IPS-18c (cell line): ENCODE data around the gene WDR17.

Source experiments
- H3K4me3 ChIP-seq: 2 replicates; pipeline ENCODE4 v1.7.0; 2013; ENCODE audit warnings: low read depth, mild to moderate bottlenecking, low read length, moderate library complexity; ENCODE audit not compliant: insufficient read depth
- H3K9me3 ChIP-seq: one replicate; pipeline ENCODE4 v1.6.1; 2013; ENCODE audit warnings: mild to moderate bottlenecking, low read length, moderate library complexity; ENCODE audit not compliant: control insufficient read depth, insufficient read depth

The WDR17 gene

DNA sequence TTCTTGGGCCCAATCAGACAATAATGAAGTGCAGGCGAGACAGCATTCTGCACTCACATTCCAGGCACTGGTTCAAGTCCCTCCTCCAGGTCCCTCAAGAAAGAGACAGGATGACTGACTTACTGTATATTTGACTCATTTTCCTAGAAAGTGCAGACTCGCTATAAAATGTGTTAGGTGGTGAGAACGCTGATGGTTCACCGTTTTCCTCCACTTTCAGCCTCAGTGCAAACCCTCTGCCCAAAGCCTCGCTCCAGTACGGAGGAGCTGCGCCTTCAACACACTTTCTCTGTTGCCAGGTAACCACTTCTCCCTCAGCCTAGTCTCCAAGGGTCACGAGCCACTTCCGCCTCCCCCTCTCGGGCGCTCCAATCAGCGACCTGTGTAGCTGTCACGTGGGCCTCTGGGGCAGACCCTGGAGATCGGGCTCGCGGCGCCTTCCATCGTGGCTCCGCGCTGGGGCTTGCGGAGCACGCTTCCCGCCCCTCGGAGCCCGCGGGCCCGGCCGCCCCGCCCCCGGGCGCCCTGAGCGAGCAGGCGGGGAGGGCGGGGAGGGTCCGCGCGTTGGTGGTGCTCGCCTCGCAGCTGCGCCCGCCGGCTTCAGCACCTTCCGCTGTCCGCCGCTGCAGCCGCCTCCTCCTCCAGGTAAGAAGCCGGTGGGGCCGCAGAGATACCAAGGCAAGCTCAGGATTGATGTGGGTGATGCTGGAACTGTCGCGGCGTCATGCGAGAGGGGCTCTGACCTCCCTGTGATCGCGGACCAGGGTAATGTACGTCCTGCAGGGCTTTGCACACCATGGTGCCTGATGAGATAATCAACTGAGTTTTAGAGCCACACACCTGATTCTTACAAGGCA, at the start of gene WDR17:
Gene WDR17, plus strand, starts transcription at position 407 of the 857 bp plus-strand sequence. CDS start 45,740 bp downstream, outside the sequence.
- Histone ChIP-seq H3K9me3 (no peaks in the 10 kb centered on the region), H3K4me3 (peak within 1 kb of the TSS; percentile 46)

DNA sequence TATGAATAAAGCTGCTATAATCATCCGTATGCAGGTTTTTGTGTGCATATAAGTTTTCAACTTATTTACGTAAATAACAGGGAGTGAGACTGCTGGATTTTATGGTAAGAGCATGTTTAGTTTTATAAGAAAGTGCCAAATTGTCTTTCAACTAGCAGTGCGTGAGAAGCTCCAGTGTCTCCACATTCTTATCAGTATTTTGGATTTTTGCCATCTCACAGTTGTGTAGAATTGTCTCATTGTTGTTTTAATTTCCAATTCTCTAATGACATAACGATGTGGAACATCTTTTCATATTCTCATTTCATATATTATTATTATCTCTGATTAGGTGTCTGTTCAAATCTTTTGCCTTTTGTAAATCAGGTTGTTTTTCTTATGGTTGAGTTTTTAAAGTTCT, 49.0 kb upstream of the WDR17 start:
- no peaks in the 10 kb centered on the region for H3K9me3 ChIP-seq
- no peak overlapping the region for H3K4me3 ChIP-seq

DNA sequence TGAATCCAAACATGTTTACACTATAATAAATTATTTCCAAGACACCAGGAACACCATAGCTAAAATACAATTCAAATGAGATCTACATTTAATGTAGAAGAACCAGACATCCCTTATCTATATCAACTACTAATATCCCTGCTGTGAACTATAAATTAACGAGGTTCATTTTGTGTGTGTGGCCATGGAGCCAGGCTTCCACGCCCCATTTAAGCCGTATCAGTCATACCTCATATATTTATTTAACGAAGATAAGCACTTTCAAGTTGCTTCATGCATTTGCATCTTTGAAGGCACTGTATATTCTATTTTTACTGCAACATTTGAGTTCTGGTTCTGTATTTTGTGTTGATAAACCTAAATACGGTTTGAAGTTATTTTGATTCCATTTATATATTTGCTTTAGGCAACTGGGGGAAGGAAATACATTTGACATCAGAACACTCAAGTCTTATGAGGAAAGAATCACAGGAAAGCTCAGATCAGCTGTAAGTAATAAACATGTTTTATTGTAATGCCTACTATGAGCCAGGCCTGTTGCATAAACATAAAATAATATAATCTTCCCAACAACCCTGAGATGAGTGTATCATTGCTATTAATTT, 45.1 kb upstream of the WDR17 start:
- Histone ChIP-seq H3K9me3 (no peaks in the 10 kb centered on the region), H3K4me3 (no peak overlapping the region)

DNA sequence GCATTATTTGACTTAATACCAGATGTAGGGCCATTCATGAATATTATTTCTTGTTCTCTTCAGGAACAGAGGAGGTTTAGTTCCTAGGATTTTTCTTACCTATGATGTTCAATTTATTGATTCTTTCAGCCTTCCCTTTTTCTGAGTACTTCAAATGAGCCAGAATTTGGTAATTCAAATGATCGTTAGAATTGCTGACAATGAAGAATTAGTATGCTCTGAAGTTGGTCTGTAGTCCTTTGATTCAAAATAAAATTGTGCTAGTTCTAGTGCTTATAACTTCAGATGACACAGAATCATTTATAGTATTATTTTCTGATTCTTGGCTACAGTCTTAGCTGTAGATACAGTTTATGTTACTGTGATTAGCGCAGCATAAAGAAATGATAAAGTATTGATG, 35.2 kb upstream of the WDR17 start:
- H3K4me3 ChIP-seq, result no peak overlapping the region
- H3K9me3 ChIP-seq, result no peaks in the 10 kb centered on the region

DNA sequence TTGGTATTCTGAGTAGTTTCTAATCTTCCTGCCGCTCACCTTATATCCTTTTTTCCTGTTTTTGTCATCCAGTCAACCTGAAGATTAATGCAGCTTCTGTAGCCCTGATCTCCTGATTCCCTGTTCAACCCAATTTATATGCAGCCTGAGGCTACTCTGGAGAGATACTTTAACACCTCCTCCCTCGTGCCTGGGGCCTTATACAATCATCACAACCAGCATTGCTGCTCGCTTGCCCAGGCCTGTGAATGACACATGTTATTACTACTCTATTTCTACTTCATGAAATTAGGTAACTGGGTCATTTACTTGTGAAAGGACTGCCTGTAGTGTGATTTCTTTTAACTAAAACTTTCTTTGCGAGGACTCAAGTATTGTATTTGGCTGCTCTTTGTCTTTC, 33.7 kb upstream of the WDR17 start:
- Histone ChIP-seq H3K9me3 (no peaks in the 10 kb centered on the region), H3K4me3 (no peak overlapping the region)

DNA sequence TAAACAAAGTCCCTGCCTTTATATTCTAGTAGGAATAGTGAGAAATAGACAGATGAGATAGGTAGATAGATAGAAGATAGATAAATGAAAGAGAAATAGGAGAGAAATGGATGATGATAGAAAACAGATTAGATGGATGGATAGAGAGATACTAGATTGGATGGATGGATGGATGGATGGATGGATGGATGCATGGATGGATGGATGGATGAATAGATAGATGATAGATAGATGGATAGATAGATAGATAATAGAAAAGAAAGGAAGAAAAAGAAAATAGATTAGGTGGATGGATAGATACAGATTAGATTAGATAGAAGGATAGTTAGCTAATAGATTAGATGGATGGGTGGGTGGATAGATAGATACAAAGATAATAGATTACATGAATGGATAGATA, 33.2 kb upstream of the WDR17 start:
- no peaks in the 10 kb centered on the region for H3K9me3 ChIP-seq
- H3K4me3 ChIP-seq, result no peak overlapping the region

DNA sequence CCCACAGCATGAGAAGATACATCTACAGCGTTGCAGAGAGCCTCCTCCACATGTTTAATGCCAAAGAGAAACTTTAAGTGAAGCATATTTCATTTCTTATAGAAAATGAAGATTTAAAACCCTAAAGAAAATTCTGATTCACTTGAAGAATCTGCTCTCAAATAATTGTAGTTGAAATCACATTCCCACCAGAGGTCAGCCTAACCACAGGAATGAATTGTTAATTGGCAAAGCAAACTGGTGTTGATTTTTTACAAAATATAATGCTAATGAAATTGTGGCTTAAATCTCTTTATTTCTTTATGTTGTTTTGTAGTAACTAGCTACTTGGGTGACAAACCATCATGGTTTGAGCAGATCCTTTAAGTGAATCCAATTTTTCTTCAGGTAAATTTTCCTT, 31.1 kb upstream of the WDR17 start:
- Histone ChIP-seq H3K4me3 (no peak overlapping the region), H3K9me3 (no peaks in the 10 kb centered on the region)

DNA sequence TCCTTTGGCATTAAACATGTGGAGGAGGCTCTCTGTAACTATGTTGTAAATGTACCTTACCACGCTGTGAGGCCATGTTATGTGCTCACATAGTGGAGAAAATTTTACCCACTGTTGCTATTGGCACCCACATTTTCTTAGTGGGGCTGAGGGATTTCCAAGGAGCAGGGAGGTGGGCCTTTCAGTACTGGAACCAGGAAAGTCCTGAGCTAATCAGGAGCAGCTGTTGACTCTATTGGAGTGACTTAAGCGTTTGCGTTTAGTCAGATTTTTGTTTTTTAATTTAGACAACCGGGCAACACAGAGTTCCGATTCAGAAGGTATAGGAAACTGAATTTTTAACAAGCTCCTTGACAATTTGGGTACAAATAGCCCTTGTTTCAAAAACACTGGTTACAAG, 30.7 kb upstream of the WDR17 start:
- H3K4me3 ChIP-seq, result no peak overlapping the region
- no peaks in the 10 kb centered on the region for H3K9me3 ChIP-seq

DNA sequence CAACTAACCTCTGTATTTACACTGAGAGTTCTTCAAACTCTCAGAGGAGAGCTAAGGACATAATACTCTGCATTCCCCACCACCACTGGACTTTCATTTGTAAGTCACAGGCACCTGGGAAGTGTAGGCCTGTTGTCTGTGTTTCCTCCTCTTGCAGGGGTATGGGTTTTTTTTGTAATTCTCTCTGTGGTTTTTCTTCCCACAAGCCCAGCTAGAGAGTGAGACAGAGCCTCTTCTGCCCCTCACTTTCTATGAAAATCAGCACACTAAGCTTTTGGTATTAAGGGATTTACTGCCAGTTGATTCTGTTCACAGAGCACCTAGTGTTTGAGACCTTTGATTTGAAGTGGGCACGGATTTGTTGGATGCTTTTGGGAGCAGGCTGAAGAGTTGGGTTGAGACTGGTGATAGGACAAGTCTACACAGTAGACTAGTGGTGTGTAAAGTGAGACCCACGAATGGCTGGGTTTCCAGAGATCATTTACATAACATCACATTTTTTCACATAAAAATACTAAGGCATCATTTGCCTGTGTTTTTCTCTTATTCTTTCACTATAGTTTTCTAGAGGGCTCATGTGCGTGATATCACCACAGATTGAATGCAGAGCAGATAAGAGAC, 28.9 kb upstream of the WDR17 start:
- no peaks in the 10 kb centered on the region for H3K9me3 ChIP-seq
- no peak overlapping the region for H3K4me3 ChIP-seq

DNA sequence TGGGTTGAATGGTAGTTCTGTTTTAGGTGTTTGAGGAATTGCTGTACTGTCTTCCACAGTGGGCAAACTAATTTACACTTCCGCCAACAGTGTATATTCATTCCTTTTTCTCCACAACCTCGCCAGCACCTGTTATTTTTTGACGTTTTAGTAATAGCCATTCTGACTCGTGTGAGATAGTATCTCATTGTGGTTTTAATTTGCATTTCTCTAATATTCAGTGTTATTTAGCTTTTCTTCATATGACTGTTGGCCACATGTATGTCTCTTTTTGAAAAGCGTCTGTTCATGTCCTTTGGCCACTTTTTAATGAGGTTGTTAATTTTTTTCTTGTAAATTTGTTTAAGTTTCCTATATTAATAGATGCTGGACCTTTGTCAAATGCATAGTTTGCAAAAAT, 26.9 kb upstream of the WDR17 start:
- H3K4me3 ChIP-seq, result no peak overlapping the region
- H3K9me3 ChIP-seq, result no peaks in the 10 kb centered on the region

DNA sequence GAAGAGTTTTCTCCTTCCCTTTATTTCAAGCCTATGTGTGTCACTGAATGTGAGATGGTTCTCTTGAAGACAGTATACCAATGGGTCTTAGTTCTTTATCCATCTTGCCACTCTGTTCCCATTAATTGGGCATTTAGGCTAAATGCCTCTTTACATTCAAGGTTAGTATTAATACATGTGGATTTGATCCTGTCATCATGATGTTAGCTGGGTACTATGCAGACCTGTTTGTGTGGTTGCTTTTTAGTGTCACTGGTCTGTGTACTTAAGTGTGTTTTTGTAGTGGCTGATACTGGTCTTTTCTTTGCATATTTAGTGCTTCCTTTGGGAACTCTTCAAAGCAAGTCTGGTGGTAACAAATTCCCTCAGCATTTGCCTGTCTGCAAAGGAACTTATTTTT, 23.4 kb upstream of the WDR17 start:
- no peaks in the 10 kb centered on the region for H3K9me3 ChIP-seq
- no peak overlapping the region for H3K4me3 ChIP-seq

DNA sequence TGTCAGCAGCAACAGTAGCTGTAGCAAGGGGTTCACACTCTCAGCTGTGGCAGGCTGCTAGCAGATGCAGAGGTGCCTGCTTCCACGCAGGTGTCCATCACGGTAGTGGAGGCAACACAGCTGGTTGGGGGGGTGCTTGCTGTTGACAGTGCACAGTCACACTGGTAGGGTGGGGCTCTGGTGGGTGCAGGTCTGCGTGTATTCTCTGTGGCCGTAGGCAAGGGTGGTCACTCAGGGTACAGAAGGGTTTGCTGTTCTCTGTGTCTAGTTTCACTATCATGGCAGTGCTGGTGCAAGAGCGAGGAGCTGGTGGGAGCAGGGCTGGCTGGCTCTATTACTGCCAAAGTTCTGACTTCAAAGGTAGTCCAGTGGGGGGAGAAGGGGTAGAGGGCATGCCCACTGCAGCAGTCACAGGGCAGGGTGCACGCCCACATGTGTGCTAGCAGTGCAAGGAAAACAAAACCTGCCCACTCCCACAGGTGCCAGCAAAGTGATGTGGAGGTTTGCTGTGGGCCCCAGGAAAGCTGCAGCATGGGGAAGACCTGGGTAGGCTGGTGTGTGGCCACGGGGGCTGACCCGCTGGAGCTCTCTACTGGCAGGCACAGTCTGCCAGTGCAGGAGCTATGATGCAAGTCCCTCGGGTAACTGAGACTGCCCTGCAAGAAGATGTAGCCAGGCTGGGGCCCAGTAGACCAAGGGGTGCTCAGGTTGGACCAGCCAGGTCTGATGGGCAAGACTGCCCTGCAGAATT, 21.6 kb upstream of the WDR17 start:
- no peaks in the 10 kb centered on the region for H3K9me3 ChIP-seq
- H3K4me3 ChIP-seq, result no peak overlapping the region

DNA sequence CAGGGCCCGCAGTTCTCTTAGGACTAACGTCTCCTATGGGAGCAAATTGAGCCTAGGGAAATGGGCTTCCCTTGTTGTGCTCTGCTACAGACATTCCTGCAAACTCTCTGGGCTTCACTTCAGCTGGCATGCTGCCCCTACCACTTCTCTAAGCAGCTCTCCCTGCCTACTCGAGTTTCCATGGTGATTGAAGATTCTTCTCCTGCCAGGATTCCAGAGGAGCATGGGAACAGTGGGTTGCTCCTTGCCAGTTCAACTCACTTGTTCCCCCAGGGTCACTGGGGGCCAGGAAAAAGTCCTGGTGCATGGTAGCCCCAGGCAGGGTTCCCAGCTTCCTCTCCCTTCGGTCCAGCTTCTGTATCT, 21.1 kb upstream of the WDR17 start:
- no peak overlapping the region for H3K4me3 ChIP-seq

DNA sequence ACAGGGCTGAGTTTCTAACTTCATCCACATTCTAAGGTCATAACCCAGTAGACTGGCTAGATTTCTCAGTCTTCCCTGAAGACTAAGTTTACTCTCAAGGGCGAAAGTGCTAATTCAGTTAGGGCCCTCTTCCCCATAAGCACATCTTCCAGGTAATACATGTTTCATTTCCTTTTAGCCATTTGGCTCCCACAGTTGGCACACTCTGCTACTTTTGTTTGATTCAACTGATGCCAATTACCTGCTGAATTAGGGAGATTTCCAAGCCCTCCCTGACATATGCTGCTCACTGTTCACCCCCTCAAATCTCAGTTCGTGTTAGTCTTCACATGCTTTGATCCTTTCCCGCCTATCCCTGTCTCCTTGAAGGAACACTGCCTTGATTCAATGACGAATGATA, 17.0 kb upstream of the WDR17 start:
- no peaks in the 10 kb centered on the region for H3K9me3 ChIP-seq
- no peak overlapping the region for H3K4me3 ChIP-seq

More for the DNA sequence above, 21.1 kb upstream of the WDR17 start:
- H3K9me3 ChIP-seq, result no peaks in the 10 kb centered on the region

DNA sequence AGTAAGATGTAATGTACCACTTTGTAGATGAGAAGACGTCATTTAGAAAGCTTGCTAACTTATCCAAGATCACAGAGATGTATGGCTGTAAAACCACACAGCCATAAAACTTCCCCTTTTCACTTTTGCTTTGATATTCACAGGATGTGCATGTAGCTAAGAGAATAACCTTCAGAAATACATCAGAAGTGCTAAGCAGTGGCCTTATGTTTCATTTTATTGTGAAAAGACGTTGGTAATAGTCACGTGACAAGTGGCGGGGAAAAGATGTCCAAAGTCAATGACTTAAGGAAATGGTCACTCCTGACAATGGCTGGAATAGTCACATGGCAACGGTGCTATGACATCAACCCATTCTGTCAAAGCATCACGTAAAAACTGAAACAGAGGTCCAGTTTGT, 12.9 kb upstream of the WDR17 start:
- Histone ChIP-seq H3K9me3 (no peaks in the 10 kb centered on the region), H3K4me3 (no peak overlapping the region)

DNA sequence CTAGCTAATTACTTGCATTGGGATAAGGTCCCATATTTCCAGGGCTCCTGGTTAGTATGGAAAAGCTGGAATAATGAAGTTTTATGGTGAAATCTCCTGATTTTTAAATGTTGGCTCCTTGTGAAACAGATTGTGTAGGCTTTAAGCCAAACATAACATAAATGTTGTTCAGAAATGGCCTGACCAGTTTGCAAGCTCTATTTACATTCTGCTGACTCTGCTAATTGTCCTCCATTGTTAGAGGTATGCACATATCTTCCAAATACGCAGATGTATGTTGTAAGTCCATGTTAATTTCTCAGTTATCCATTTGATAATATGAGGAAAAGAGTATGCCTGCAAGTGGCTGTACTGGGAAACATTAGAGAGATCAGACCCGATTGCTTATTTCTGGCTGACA, 11.9 kb upstream of the WDR17 start:
- Histone ChIP-seq H3K9me3 (no peaks in the 10 kb centered on the region), H3K4me3 (no peak overlapping the region)

DNA sequence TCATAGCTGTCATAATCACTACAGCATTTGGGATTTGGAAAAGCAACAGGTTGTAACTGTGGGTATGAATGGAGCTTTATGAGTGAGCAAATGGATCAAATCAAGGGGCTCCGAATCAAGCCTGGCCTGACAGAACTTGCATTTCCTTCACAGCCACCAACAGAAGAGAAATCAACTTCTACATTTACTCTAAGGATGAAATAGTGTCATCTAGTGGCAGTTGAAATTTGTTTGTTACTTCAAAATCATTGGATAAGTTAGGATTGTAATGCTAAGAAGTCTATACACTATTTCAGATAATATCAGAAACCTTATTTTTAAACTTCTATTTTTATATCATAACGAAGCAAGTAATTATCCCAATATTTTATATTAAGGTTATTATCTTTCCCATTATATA, 10.7 kb upstream of the WDR17 start:
- no peak overlapping the region for H3K4me3 ChIP-seq
- H3K9me3 ChIP-seq, result no peaks in the 10 kb centered on the region

DNA sequence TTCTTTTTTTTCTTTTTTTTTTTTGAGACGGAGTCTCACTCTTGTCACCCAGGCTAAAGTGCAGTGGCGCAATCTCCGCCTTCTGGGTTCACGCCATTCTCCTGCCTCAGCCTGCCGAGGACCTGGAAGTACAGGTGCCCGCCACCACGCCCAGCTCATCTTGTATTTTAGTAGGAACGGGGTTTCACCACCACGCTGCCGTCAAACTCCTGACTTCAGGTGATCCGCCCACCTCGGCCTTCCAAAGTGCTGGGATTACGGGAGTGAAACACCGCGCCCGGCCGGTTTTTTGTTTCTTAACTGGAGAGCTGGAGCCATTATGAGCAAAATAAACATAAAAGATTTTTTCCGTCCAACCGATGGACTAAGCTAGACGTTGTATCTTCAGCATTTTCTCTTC, 1.9 kb upstream of the WDR17 start:
- H3K4me3 ChIP-seq, result no peak overlapping the region
- no peaks in the 10 kb centered on the region for H3K9me3 ChIP-seq
